Omental fat pad (tissue), 4 donors: ENCODE measurements around the gene FBP1. TPM values are rescaled to one million over a fixed set of nuclear protein-coding genes. Genes with fewer than 3 reads are reported as not detected.

Experiments used
- ATAC-seq: fragments of 150-250 bp; one replicate; pipeline ENCODE4 v1.9.1; 2016; ENCODE audit warnings: mild to moderate bottlenecking, moderate library complexity; ENCODE audit not compliant: low FRiP score
- DNase-seq: peaks from one replicate; pipeline ENCODE4 v3.0.0-alpha.2; 2019; ENCODE audit warnings: low spot score
- total RNA-seq, 4 donors: library from RNA; depleted of rRNA; stranded (reverse); fragments of >200 nt; gene quantifications; one replicate each; pipeline ENCODE4 v1.1.0, GENCODE V29; 2016
- TF ChIP-seq, protein P1 (sequence below), 3 donors: fragments of 450-650 bp; IDR thresholded peaks; one replicate each; pipeline ENCODE4 v1.5.1; 2016 to 2017; ENCODE audit warnings: antibody characterized with exemption in 3 of 3, mild to moderate bottlenecking in 3 of 3, moderate library complexity in 2 of 3

The FBP1 gene
- total RNA-seq, 4 donors from 2014 or later, result 6.9 to 98.5 (median 10.3) TPM

DNA sequence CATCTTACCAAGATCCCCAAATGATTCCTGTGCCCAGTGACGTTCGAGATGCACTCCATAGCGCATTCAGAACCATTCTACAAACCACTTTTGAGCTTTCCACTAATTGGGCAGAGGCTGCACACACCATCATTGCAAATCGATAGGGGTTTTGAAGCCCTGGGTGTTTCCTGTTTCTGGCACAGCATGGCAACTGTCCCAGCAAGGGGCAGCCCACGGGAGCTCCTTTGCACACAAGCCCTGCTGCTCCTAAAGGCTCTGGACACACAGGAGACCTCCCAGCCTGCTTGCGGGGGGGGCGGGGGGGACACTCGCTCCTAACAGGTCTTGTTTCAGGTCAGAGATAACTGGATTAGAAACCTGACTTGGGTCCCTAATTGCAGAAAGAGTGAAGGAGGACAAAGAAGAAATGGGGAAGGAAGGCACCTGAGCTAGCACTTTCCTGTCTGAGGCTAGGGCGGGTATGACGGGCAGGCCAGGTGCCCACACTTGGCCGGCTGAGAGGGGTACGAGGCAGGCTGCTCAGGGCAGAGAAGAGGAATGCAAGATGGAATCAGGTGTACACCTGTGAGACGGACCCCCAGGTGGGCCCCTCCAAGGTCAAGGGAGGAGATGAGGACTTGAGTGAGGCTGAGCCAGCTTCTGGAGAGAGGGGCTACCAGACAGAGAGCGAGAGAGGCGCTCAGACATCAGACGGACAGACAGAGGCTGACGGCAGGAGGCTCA is 820 bp downstream of the FBP1 start:
- ATAC-seq, result peak; percentile 20

DNA sequence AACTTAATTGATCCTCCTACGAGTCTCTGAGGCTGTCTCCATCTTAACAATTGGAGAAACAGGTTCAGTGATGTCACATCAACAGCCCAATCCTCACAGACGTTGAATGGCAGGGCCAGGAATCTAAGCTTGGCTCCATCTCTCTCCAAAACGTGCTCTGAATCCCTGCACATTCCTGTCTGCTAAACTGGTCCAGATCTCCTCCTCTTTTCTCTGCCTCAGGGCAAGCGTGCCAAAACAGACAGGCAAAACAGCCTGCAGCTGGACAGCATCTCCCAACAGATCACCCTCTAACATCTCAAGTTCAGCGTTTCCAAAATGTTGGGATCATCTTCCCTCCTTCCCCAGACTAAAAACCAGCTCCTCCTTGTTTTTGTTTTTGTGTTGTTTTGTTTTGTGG is 6.6 kb downstream of the FBP1 start:
- no peak for ATAC-seq

More for the DNA sequence above, 820 bp downstream of the FBP1 start:
- DNase-seq, result no peak
- TF ChIP-seq, protein P1, sequence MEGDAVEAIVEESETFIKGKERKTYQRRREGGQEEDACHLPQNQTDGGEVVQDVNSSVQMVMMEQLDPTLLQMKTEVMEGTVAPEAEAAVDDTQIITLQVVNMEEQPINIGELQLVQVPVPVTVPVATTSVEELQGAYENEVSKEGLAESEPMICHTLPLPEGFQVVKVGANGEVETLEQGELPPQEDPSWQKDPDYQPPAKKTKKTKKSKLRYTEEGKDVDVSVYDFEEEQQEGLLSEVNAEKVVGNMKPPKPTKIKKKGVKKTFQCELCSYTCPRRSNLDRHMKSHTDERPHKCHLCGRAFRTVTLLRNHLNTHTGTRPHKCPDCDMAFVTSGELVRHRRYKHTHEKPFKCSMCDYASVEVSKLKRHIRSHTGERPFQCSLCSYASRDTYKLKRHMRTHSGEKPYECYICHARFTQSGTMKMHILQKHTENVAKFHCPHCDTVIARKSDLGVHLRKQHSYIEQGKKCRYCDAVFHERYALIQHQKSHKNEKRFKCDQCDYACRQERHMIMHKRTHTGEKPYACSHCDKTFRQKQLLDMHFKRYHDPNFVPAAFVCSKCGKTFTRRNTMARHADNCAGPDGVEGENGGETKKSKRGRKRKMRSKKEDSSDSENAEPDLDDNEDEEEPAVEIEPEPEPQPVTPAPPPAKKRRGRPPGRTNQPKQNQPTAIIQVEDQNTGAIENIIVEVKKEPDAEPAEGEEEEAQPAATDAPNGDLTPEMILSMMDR (IDR thresholded peaks at IDR 0.05), result no peak

DNA sequence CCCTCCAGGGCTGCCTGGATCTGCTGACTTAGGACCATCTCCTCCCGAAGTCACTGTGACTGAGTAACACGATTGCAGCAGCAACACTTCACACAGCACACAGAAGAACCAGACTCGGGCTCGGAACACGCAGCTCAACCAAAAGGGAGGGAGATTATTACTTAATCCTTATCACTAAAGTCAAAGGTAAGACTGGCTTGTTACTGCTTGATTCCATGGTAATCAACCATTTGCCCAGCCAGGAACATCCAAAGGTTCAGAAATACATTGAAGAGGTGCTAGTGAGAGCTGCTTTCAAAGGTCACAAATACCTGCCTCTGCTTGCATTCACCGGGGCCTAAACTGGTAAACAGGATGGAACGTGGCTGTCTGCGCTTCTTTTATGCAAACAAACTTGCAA is 7.7 kb downstream of the FBP1 start:
- DNase-seq (no peak), ATAC-seq (no peak)

More for the DNA sequence above, 6.6 kb downstream of the FBP1 start:
- no peak for DNase-seq
- TF ChIP-seq, protein P1 (IDR thresholded peaks at IDR 0.05), result no peak

DNA sequence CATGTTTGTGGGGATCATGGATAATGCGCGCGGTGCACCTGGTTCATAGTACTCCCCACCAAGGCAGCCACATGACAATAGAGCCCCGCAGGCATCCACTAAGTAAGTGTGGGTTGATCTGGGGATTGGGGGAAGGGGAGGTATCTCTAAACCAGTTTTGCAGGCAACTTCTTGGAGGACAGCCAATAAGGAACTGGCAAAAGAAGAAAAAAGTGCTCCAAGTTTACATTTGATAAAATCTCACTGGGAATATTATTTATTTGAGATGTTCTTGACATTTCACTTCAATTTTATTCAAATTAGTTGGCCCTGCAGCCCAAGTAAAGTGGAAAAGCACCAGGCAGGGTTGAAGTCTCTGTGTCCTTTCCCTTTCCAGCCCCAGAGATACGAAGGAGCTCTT is 8.5 kb downstream of the FBP1 start:
- no peak for ATAC-seq
- no peak for DNase-seq
- TF ChIP-seq, protein P1 (IDR thresholded peaks at IDR 0.05), result no peak

More for the DNA sequence above, 7.7 kb downstream of the FBP1 start:
- TF ChIP-seq, protein P1 (IDR thresholded peaks at IDR 0.05), result no peak

DNA sequence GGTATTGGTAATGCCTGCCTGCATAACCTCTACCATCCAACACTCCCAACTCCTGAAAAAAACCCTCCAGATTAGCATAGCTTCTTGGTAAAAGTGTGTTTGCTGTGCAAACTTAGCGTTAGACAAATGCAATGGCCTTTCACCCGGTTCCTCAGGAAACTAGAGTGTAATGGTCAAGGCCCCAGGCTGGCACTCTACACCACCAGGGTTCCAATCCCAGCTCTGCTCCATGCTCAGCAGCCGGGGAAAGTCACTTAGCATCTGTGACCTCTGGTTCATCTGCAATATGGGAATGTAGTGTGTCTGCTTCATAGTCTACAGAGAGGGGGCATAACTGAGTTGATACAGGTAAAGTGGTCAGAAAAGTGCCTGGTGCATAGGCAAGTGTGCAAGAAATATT is 9.0 kb downstream of the FBP1 start:
- no peak for ATAC-seq
- TF ChIP-seq, protein P1 (IDR thresholded peaks at IDR 0.05), result no peak
- DNase-seq, result no peak

DNA sequence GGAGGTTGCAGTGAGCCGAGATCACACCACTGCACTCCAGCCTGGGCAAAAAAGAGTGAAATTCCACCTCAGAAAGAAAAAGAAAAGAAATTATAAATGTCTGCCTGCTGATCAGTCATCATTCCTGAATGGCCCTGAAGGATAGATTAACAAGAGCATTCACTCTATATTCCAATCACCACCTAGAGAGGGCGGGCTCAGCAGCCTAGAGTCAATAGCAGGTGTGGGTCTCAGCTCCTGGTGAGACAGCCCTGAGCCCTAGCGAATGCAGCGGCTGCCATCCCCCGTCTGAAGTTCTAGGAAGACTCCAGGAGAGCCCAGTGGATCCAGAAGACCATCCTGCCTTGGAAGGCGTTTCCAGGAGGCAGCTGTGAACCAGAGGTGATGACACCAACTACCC is 12.0 kb downstream of the FBP1 start:
- ATAC-seq, result no peak
- DNase-seq, result no peak
- TF ChIP-seq, protein P1 (IDR thresholded peaks at IDR 0.05), result no peak

DNA sequence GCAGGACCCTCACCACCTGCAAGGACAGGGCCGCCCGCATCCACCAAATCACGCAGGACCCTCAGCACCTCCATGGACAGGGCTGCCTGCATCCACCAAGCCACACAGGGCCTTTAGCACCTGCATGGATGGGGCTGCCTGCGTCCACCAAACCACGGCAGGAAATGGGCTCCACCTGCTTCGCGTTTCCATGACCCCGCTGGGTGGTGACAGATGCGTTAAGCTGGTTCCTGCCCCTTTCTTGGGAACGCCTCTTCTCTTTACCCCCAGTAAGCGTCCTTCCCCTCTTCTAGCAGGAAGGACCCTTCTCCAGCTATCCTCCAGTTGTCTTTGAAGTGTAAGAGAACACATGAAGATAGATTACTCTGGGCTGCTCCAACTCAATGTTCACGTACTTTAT is 13.5 kb downstream of the FBP1 start:
- DNase-seq (no peak), ATAC-seq (no peak)
- TF ChIP-seq, protein P1 (IDR thresholded peaks at IDR 0.05), result no peak
